ENCODE data around the gene DSCAML1.

Gene DSCAML1

GRCh38 chr11:117725048-117725734 is 71.8 kb downstream of the DSCAML1 start:
- no peak for DNase-seq (ENCODE audit: low read depth, low spot score)

- no peak for DNase-seq (ENCODE audit: low read depth, low spot score)
These were observed 72.4 kb downstream of the DSCAML1 start for GRCh38 chr11:117724621-117725020.

GRCh38 chr11:117724104-117724503 is 72.9 kb downstream of the DSCAML1 start:
- no peak for DNase-seq (ENCODE audit: low read depth, low spot score)

DNA sequence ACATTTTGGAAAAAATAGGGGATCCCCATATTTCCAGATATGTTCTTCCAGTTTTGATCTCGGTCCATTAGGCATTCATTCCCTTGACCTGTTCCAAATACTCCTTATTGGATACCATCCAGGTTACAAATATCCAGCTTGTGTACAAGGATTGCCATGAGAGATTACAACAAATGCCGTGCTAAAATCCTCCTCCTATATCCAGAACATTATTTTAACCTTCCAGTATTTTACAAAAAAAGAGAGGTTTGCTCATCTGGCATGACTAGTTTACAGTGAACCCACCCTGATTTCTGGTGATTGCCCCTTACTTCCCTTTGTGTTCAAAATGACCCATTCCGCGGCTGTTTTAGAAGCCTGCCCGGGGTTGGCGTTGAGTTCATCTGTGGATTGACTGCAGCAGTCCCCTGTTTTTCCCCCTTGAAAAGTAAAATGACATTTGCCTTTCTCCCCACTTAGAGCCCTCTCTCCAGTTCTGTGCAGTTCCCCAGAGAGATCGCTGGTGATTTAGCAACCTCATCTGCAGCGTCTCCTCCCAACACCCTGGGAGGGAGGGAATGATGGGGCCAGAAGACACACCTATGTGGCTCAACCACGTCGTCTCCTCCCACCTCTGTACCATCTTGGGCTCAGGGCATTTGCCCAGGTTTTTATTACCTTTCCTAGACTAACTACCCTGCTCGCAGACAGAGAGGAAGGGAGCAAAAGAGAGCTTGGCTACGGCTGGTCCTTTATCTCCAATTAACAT is 73.6 kb downstream of the DSCAML1 start:
- DNase-seq (ENCODE audit: low read depth, low spot score): no peak

DNA sequence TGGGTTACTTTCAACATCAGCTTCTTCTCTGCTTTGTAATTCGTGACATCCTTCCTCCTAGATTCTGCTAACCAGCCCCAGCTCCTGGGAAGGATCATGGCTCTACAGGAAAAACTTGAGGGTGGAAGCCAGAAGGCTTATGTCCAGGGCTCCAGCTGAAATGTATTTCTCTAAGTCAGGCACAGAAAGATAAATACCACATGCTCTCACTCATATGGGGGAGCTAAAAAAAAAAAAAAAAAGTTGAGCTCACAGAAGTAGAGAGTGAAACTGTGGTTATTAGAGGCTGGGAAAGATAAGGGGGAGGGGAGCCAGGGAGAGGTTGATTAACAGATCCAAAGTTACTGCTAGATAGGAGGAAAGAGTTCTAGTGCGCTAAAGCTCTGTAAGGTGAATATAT is 74.9 kb downstream of the DSCAML1 start:
- DNase-seq (ENCODE audit: low read depth, low spot score): no peak

- no peak for DNase-seq (ENCODE audit: low read depth, low spot score)
These were observed 76.9 kb downstream of the DSCAML1 start for GRCh38 chr11:117720061-117720511.

DNA sequence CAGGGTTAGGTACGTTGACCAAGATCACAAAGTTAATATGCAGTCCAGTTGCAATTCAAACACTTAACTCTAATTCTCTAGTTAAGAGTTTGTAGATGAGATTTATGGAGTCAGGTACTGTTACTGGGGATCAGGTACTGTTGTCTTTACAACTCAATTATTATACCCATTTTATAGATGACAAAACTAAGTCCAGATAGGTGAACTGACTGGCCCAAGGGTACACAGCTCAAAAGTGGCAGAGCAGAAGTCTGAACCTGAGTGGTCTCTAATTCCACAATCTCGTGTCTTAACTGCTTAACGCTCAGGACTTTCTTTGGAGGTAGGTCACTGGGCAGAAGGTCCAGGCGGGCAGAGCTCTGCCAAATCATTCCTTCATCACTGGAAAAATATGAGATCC is 77.5 kb downstream of the DSCAML1 start:
- DNase-seq (ENCODE audit: low read depth, low spot score): no peak

GRCh38 chr11:117717485-117718314 is 79.3 kb downstream of the DSCAML1 start:
- no peak for DNase-seq (ENCODE audit: low read depth, low spot score)

- DNase-seq (ENCODE audit: low read depth, low spot score): no peak
These were observed 80.2 kb downstream of the DSCAML1 start for GRCh38 chr11:117716521-117717440.

DNA sequence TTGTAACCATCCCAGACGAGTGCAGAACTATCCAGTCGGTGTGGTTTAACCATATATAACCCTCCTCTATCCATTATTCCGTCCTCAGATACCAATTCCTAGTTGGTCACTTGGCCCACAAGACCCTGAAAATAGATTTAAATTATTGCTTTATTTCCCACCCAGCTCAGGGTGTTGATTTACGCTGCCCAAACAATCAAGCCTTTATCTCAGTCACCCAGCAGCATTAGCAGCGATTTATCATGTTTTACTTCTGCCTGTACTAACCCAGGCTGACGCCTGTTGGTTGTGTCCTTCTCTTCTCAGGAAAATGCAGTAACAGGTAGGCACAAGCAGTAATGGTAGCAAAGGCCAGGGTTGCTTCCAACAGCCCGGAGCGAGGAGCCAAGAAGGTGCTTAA is 81.2 kb downstream of the DSCAML1 start:
- no peak for DNase-seq (ENCODE audit: low read depth, low spot score)

GRCh38 chr11:117713538-117713991 is 83.5 kb downstream of the DSCAML1 start:
- DNase-seq (ENCODE audit: low read depth, low spot score): no peak

DNA sequence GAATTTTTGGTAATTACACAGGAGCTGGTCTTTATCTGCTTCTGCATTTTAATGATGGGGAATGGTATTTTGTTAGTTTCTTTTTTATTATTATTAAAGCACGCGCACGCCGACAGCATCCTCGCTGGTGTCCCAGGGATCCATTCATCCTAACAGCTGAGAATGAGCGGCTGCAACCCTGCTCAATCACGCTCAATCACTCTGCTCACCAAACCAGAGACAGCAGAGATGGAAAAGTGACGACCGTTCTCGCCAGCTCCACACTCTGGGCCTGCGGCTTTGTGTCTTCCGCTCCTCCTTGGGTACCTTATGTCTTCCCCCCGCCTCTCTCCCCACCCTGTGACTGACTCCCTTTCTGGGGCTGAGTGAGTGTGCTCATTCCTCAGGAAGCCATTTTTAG is 84.5 kb downstream of the DSCAML1 start:
- no peak for DNase-seq (ENCODE audit: low read depth, low spot score)

- DNase-seq (ENCODE audit: low read depth, low spot score): no peak
These were observed 85.7 kb downstream of the DSCAML1 start for GRCh38 chr11:117711331-117711730.

DNA sequence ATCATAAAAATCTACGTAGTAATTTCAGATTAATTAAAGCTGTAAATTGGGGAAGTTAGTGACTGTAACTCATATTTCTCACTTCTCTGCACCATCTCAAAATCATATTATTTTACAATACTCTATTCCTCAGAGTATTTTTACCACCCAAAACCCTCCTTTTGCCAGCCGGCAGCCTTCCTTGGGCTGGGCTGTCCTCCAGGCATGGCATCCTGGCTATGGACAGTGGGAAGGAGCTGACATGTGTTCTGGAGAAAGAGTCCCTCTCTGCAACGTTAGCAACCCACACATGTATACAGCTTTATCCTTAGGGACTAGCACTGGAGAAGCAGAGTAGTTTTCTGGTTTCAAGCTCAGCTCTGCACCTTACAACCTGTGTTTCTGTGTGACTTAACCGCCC is 86.8 kb downstream of the DSCAML1 start:
- DNase-seq (ENCODE audit: low read depth, low spot score): no peak

DNA sequence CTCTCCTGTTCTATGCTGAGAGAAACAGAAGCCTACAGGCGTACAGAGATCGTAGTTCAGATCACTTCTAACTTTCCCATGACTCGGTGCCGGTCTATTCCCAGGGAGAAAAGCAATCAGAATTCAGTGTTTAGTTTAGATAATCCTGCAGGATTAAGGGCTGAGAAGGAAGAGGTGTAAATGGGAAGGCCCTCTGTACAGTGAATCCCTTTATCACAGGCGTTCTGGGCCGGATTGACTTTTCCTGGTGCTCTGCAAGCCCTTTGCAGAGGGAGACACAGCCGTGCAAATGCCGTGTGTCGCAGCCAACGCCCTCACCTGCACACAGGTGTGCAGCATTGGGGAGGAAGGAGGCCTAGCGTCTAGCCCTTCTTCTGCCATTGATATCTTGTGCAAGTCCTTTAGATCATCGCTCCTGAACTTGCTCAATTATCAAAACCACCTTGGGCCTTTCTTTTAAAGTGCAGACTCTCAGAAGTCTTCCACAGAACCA is 90.6 kb downstream of the DSCAML1 start:
- no peak for DNase-seq (ENCODE audit: low read depth, low spot score)

DNA sequence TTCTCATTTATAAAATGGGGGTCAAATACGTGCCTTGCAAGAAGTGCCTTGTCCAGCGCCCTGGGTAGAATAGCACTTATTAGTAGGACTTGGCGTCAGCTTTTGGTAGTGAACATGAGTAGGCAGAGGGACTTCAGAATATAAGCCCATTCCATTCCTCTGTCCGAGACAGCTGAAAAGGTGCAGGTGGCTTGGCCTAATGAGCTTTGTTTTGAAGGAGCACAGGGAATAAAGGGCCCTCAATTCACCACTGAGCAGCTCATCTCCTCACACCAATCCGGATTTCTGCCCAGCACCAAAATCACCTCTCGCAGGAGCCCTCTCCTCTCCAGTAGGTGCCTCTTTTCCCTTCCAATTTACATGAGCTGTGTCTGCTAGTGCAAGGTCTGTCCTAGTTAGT is 91.2 kb downstream of the DSCAML1 start:
- no peak for DNase-seq (ENCODE audit: low read depth, low spot score)

- no peak for DNase-seq (ENCODE audit: low read depth, low spot score)
These were observed 92.5 kb downstream of the DSCAML1 start for GRCh38 chr11:117704395-117705100.

GRCh38 chr11:117702946-117703598 is 93.9 kb downstream of the DSCAML1 start:
- no peak for DNase-seq (ENCODE audit: low read depth, low spot score)

GRCh38 chr11:117701781-117702180 is 95.2 kb downstream of the DSCAML1 start:
- DNase-seq (ENCODE audit: low read depth, low spot score): no peak

GRCh38 chr11:117700551-117700950 is 96.5 kb downstream of the DSCAML1 start:
- DNase-seq (ENCODE audit: low read depth, low spot score): no peak

Data from activated CD4-positive, CD25-positive, alpha-beta regulatory T cell treated with anti-CD3 and anti-CD28 coated beads, Interleukin-2, amount 50 U/mL, for 16 hours (primary cell).